H9 (cell line): ENCODE data around the gene SHH. TPM values are rescaled to one million over a fixed set of nuclear protein-coding genes. Genes with fewer than 3 reads are reported as not detected.

Experiments
- DNase-seq: peaks from one replicate; pipeline ENCODE4 v3.0.0-alpha.2; 2017
- H2AFZ ChIP-seq: one replicate; pipeline ENCODE4 v1.6.1; 2013; ENCODE audit warnings: mild to moderate bottlenecking, low read length, control low read depth, moderate library complexity
- H2AK5ac ChIP-seq: 2 replicates; pipeline ENCODE4 v1.6.1; 2013; ENCODE audit warnings: low read length, control low read depth, mixed read lengths; ENCODE audit not compliant: insufficient read length
- H2BK120ac ChIP-seq: one replicate; pipeline ENCODE4 v1.6.1; 2013; ENCODE audit warnings: low read depth, mild to moderate bottlenecking, low read length, control low read depth, inconsistent platforms; ENCODE audit not compliant: poor library complexity, severe bottlenecking
- H2BK12ac ChIP-seq: 2 replicates; pipeline ENCODE4 v1.6.1; 2013; ENCODE audit warnings: low read length, control low read depth, mixed read lengths, low read depth; ENCODE audit not compliant: insufficient read length
- H2BK15ac ChIP-seq: 2 replicates; pipeline ENCODE4 v1.6.1; 2013; ENCODE audit warnings: low read depth, low read length, control low read depth
- H2BK20ac ChIP-seq: one replicate; pipeline ENCODE4 v1.6.1; 2013; ENCODE audit warnings: low read depth, mild to moderate bottlenecking, low read length, control low read depth, inconsistent platforms; ENCODE audit not compliant: poor library complexity, severe bottlenecking
- H2BK5ac ChIP-seq: 2 replicates; pipeline ENCODE4 v1.6.1; 2013; ENCODE audit warnings: low read length, control low read depth, mixed read lengths; ENCODE audit not compliant: insufficient read length
- H3K14ac ChIP-seq: 2 replicates; pipeline ENCODE4 v1.6.1; 2013; ENCODE audit warnings: low read length, control low read depth; ENCODE audit not compliant: insufficient read depth
- H3K18ac ChIP-seq: 2 replicates; pipeline ENCODE4 v1.6.1; 2013; ENCODE audit warnings: low read depth, mild to moderate bottlenecking, mixed read lengths, low read length, control low read depth; ENCODE audit not compliant: insufficient read length
- H3K23ac ChIP-seq: 2 replicates; pipeline ENCODE4 v1.6.1; 2013; ENCODE audit warnings: low read length, control low read depth, mixed read lengths, low read depth; ENCODE audit not compliant: insufficient read length
- H3K23me2 ChIP-seq: 2 replicates; pipeline ENCODE4 v1.6.1; 2013; ENCODE audit warnings: low read depth, mild to moderate bottlenecking, mixed read lengths, low read length, control low read depth; ENCODE audit not compliant: insufficient read length, poor library complexity, severe bottlenecking
- H3K27ac ChIP-seq: 2 replicates; pipeline ENCODE4 v1.5.1; 2013; ENCODE audit warnings: low read length, control low read depth, mixed read lengths, low read depth; ENCODE audit not compliant: insufficient read length
- H3K27me3 ChIP-seq: 2 replicates; pipeline ENCODE4 v1.6.1; 2013; ENCODE audit warnings: low read length, control low read depth, inconsistent platforms; ENCODE audit not compliant: insufficient read depth
- H3K4ac ChIP-seq: 2 replicates; pipeline ENCODE4 v1.6.1; 2013; ENCODE audit warnings: low read depth, mild to moderate bottlenecking, control low read depth, inconsistent platforms, low read length, moderate library complexity
- H3K4me1 ChIP-seq: 2 replicates; pipeline ENCODE4 v1.6.1; 2013; ENCODE audit warnings: low read length, control low read depth, inconsistent platforms; ENCODE audit not compliant: insufficient read depth
- H3K4me2 ChIP-seq: 2 replicates; pipeline ENCODE4 v1.6.1; 2013; ENCODE audit warnings: low read length, control low read depth, mixed read lengths; ENCODE audit not compliant: insufficient read length, insufficient read depth
- H3K56ac ChIP-seq: 2 replicates; pipeline ENCODE4 v1.6.1; 2013; ENCODE audit warnings: low read depth, mild to moderate bottlenecking, mixed read lengths, low read length, control low read depth; ENCODE audit not compliant: insufficient read length
- H3K79me1 ChIP-seq: 2 replicates; pipeline ENCODE4 v1.6.1; 2013; ENCODE audit warnings: low read depth, mild to moderate bottlenecking, moderate library complexity, low read length, control low read depth, inconsistent platforms; ENCODE audit not compliant: insufficient read depth, poor library complexity, severe bottlenecking
- H3K79me2 ChIP-seq: 2 replicates; pipeline ENCODE4 v1.6.1; 2013; ENCODE audit warnings: low read length, control low read depth, inconsistent platforms; ENCODE audit not compliant: insufficient read depth
- H3K9ac ChIP-seq: 2 replicates; pipeline ENCODE4 v1.6.1; 2013; ENCODE audit warnings: low read length, control low read depth, mixed read lengths; ENCODE audit not compliant: insufficient read length; ENCODE audit errors: extremely low read depth
- H3K9me3 ChIP-seq: one replicate; pipeline ENCODE4 v1.6.1; 2013; ENCODE audit warnings: low read depth, low read length, inconsistent platforms; ENCODE audit not compliant: control insufficient read depth
- H3T11ph ChIP-seq: one replicate; pipeline ENCODE4 v1.6.1; 2013; ENCODE audit warnings: mild to moderate bottlenecking, low read length, control low read depth, inconsistent platforms
- H4K20me1 ChIP-seq: one replicate; pipeline ENCODE4 v1.6.1; 2013; ENCODE audit not compliant: control insufficient read depth, insufficient read length, insufficient read depth
- H4K5ac ChIP-seq: 2 replicates; pipeline ENCODE4 v1.6.1; 2013; ENCODE audit warnings: low read depth, mild to moderate bottlenecking, mixed read lengths, low read length, control low read depth; ENCODE audit not compliant: insufficient read length
- H4K8ac ChIP-seq: replicated peaks from 2 replicates; pipeline ENCODE4 v1.6.1; 2013; ENCODE audit warnings: low read length, control low read depth, mixed read lengths, low read depth; ENCODE audit not compliant: insufficient read length
- H4K91ac ChIP-seq: 2 replicates; pipeline ENCODE4 v1.6.1; 2013; ENCODE audit warnings: low read depth, mild to moderate bottlenecking, moderate library complexity, mixed read lengths, low read length, control low read depth; ENCODE audit not compliant: insufficient read length
- H3K27ac Mint-ChIP-seq, 3 experiments: 2 replicates in 2 of 3; 3 replicates in 1 of 3; pipeline ENCODE4 v1.8.0; 2020 to 2021; ENCODE audit warnings: mixed read lengths in 3 of 3, mild to moderate bottlenecking in 1 of 3, moderate library complexity in 1 of 3
- H3K27me3 Mint-ChIP-seq: 2 replicates; pipeline ENCODE4 v1.8.0; 2021; ENCODE audit warnings: low read depth, mild to moderate bottlenecking, moderate library complexity, mixed read lengths
- H3K36me3 Mint-ChIP-seq, 3 experiments: 2 replicates in 2 of 3; 3 replicates in 1 of 3; pipeline ENCODE4 v1.8.0; 2020 to 2021; ENCODE audit warnings: low read depth in 3 of 3, mixed read lengths in 3 of 3; ENCODE audit not compliant: insufficient read depth in 1 of 3
- H3K4me1 Mint-ChIP-seq, 2 experiments: 2 replicates each; pipeline ENCODE4 v1.8.0; 2020; ENCODE audit warnings: mixed read lengths in 2 of 2
- H3K4me3 Mint-ChIP-seq, 2 experiments: 2 replicates in 1 of 2; 3 replicates in 1 of 2; pipeline ENCODE4 v1.8.0; 2020 to 2021; ENCODE audit warnings: mild to moderate bottlenecking in 2 of 2, mixed read lengths in 2 of 2, moderate library complexity in 1 of 2
- H3K9me3 Mint-ChIP-seq, 2 experiments: 2 replicates in 1 of 2; 3 replicates in 1 of 2; pipeline ENCODE4 v1.8.0; 2020; ENCODE audit warnings: mild to moderate bottlenecking in 2 of 2, mixed read lengths in 2 of 2, moderate library complexity in 1 of 2
- CTCF ChIP-seq: fragments of 200-600 bp; sonication (generic); conservative IDR thresholded peaks from 3 replicates; pipeline ENCODE4 v1.8.0; 2021; ENCODE audit warnings: antibody characterized with exemption, mild to moderate bottlenecking
- WGBS: extraction: QIAGEN DNeasy Blood & Tissue Kit; methylation state at CpG from one replicate; pipeline ENCODE4 v1.1.7; 2013; ENCODE audit warnings: missing lambda C conversion rate, low lambda C conversion rate, mixed read lengths; ENCODE audit not compliant: insufficient read length; ENCODE audit errors: extremely low coverage; 5-methylcytosine and 5-hydroxymethylcytosine counted together
- total RNA-seq: library from RNA; stranded (reverse); gene quantifications from 2 replicates; pipeline ENCODE4 v1.2.1, GENCODE V29; 2021

SHH gene
- total RNA-seq, 1 experiment from 2014 or later: 0.07 TPM

- no peaks in the 10 kb centered on the region for H3K79me1 ChIP-seq
- H4K5ac ChIP-seq: no peak overlapping the region
- Mint-ChIP-seq H3K27ac (0 out of 7 replicates have a peak overlapping the region, but pooled peaks of 1 of the 3 experiments have one; percentile 16), H3K27me3 (no peaks in the 10 kb centered on the region; the same call in 1 of the 2 replicates), H3K4me3 (no peak overlapping the region), H3K4me1 (peaks cover 6% of the 10 kb centered on the region in 2 experiments), H3K36me3 (peaks cover 32 to 69% (median 57%) of the 10 kb centered on the region in 3 experiments; a peak in 6 of 7 replicates), H3K9me3 (no peaks in the 10 kb centered on the region)
- H3K56ac ChIP-seq: no peak overlapping the region
- H2BK20ac ChIP-seq: no peak overlapping the region
- no peak overlapping the region for H3K14ac ChIP-seq
- no peaks in the 10 kb centered on the region for H3K4me1 ChIP-seq
- no peak overlapping the region for H3K27ac ChIP-seq
- no peaks in the 10 kb centered on the region for H3K79me2 ChIP-seq
- DNase-seq: no peak
- H2BK15ac ChIP-seq: no peak overlapping the region
- no peaks in the 10 kb centered on the region for H4K20me1 ChIP-seq
- no peak overlapping the region for H3K18ac ChIP-seq
- H4K91ac ChIP-seq: no peak overlapping the region
- no peak overlapping the region for H2BK120ac ChIP-seq
- no peak overlapping the region for H2AFZ ChIP-seq
- TF ChIP-seq CTCF: no peak
- no peak overlapping the region for H3T11ph ChIP-seq
- H3K9me3 ChIP-seq: no peaks in the 10 kb centered on the region
- H3K4me2 ChIP-seq: no peak overlapping the region
- no CpG with 5 or more reads among the region's 4 CpGs for WGBS
- no peaks in the 10 kb centered on the region for H3K27me3 ChIP-seq
- H3K23me2 ChIP-seq: no peaks in the 10 kb centered on the region
- no peak overlapping the region for H2AK5ac ChIP-seq
- no peak overlapping the region for H2BK12ac ChIP-seq
- H3K9ac ChIP-seq: no peak overlapping the region
- no peak overlapping the region for H2BK5ac ChIP-seq
- no peak overlapping the region for H3K4ac ChIP-seq
- no peak overlapping the region for H4K8ac ChIP-seq
- H3K23ac ChIP-seq: no peak overlapping the region
These were observed 38.7 kb downstream of the SHH start for GRCh38 chr7:155773531-155773930.
